SK-N-SH (cell line): ENCODE data around the gene HAGHL. TPM values are rescaled to one million over a fixed set of nuclear protein-coding genes. Genes with fewer than 3 reads are reported as not detected.

Experiments
- CTCF ChIA-PET: fragments of 300-600, 350-600 bp; formaldehyde crosslinking; extraction: SDS; loops from one replicate; lab custom pipeline; 2021; lab: Yijun Ruan, JAX
- POLR2A ChIA-PET: fragments of 350-600 bp; sonication (Branson Sonifier 250); formaldehyde crosslinking; extraction: SDS; loops from one replicate; lab custom pipeline; 2020; ENCODE audit warnings: antibody characterized with exemption, inconsistent platforms; lab: Yijun Ruan, JAX
- DNase-seq: peaks from one replicate; pipeline ENCODE4 v3.0.0; 2012
- H2AFZ ChIP-seq: fragments of 200-600 bp; sonication (generic); 2 replicates; pipeline ENCODE4 v1.8.1; 2016; ENCODE audit warnings: antibody characterized with exemption, mild to moderate bottlenecking, low read depth
- H3F3A ChIP-seq: fragments of 200-600 bp; sonication (generic); replicated peaks from 2 replicates; pipeline ENCODE3; 2016; ENCODE audit warnings: antibody characterized with exemption, mild to moderate bottlenecking; ENCODE audit not compliant: insufficient read depth
- H3K27ac ChIP-seq, 2 experiments: fragments of 200-500 bp in 1 of 2; fragments of 200-600 bp in 1 of 2; sonication (Bioruptor generic) in 1 of 2; sonication (generic), shearing (Covaris generic) in 1 of 2; 2 replicates each; pipeline versions ENCODE4 v1.5.1 to v1.6.1; 2014 to 2016; ENCODE audit warnings: low read depth in 2 of 2, inconsistent platforms in 1 of 2, low read length in 1 of 2, mild to moderate bottlenecking in 1 of 2, mixed read lengths in 1 of 2
- H3K27me3 ChIP-seq: fragments of 200-600 bp; sonication (generic), shearing (Covaris generic); 2 replicates; pipeline ENCODE4 v1.6.1; 2016; ENCODE audit warnings: mixed run types; ENCODE audit not compliant: insufficient read depth
- H3K36me3 ChIP-seq, 2 experiments: fragments of 200-500 bp in 1 of 2; fragments of 200-600 bp in 1 of 2; sonication (Bioruptor generic) in 1 of 2; sonication (generic) in 1 of 2; replicated peaks in 1 of 2; 2 replicates each; pipeline versions ENCODE3 to v1.5.1; 2014 to 2016; ENCODE audit warnings: low read length in 1 of 2, mild to moderate bottlenecking in 1 of 2; ENCODE audit not compliant: insufficient read depth in 2 of 2, control insufficient read depth in 1 of 2
- H3K4me1 ChIP-seq, 2 experiments: fragments of 200-500 bp in 1 of 2; fragments of 200-600 bp in 1 of 2; sonication (Bioruptor generic) in 1 of 2; sonication (generic), shearing (Covaris generic) in 1 of 2; 2 replicates each; pipeline versions ENCODE4 v1.5.1 to v1.6.1; 2014 to 2016; ENCODE audit warnings: low read depth in 1 of 2, low read length in 1 of 2, mixed run types in 1 of 2; ENCODE audit not compliant: insufficient read depth in 2 of 2, control insufficient read depth in 1 of 2
- H3K4me2 ChIP-seq: fragments of 200-600 bp; sonication (generic), shearing (Covaris generic); 2 replicates; pipeline ENCODE4 v1.6.1; 2017; ENCODE audit warnings: mixed run types
- H3K4me3 ChIP-seq, 2 experiments: fragments of 200-500 bp in 1 of 2; fragments of 200-600 bp in 1 of 2; sonication (Bioruptor generic) in 1 of 2; sonication (generic), shearing (Covaris generic) in 1 of 2; 2 replicates each; pipeline versions ENCODE4 v1.5.1 to v1.8.1; 2014 to 2016; ENCODE audit warnings: low read depth in 2 of 2, inconsistent platforms in 1 of 2, low read length in 1 of 2, mild to moderate bottlenecking in 1 of 2, mixed read lengths in 1 of 2, moderate library complexity in 1 of 2
- H3K79me2 ChIP-seq: fragments of 200-600 bp; sonication (generic); 2 replicates; pipeline ENCODE4 v1.8.1; 2017; ENCODE audit warnings: mild to moderate bottlenecking; ENCODE audit not compliant: insufficient read depth
- H3K9ac ChIP-seq: fragments of 200-600 bp; sonication (generic); 2 replicates; pipeline ENCODE4 v1.6.1; 2017; ENCODE audit warnings: mixed run types
- H3K9me2 ChIP-seq: fragments of 200-600 bp; sonication (generic); 2 replicates; pipeline ENCODE4 v1.6.1; 2017; ENCODE audit warnings: mixed run types
- H3K9me3 ChIP-seq: fragments of 200-600 bp; sonication (generic); 2 replicates; pipeline ENCODE4 v1.6.1; 2017; ENCODE audit warnings: mixed run types, mild to moderate bottlenecking, moderate library complexity
- H4K20me1 ChIP-seq: fragments of 200-600 bp; sonication (generic); 2 replicates; pipeline ENCODE4 v1.6.1; 2017; ENCODE audit warnings: mild to moderate bottlenecking, mixed run types; ENCODE audit not compliant: insufficient read depth
- ELF1 ChIP-seq: IDR thresholded peaks from 2 replicates; pipeline ENCODE4 v1.4.0; 2012
- EZH2phosphoT487 ChIP-seq: fragments of 200-600 bp; sonication (generic); IDR thresholded peaks from 2 replicates; pipeline ENCODE4 v1.6.1; 2017; ENCODE audit warnings: low read depth, mixed run types, mild to moderate bottlenecking, antibody characterized with exemption, moderate library complexity, borderline replicate concordance
- FOXJ3 ChIP-seq: sonication (generic); formaldehyde crosslinking; IDR thresholded peaks from 2 replicates; pipeline ENCODE4 v1.5.1; 2020; ENCODE audit warnings: mild to moderate bottlenecking, missing genetic modification reagents
- FOXM1 ChIP-seq: IDR thresholded peaks from 2 replicates; pipeline ENCODE4 v1.4.0; 2012; ENCODE audit warnings: low read depth, mild to moderate bottlenecking
- JUND ChIP-seq: IDR thresholded peaks from 2 replicates; pipeline ENCODE4 v1.4.0; 2012
- SIN3A ChIP-seq: IDR thresholded peaks from 2 replicates; pipeline ENCODE4 v1.6.1; 2012; ENCODE audit warnings: low read depth, mild to moderate bottlenecking, low read length, moderate library complexity, borderline replicate concordance
- SMC3 ChIP-seq: IDR thresholded peaks from 2 replicates; pipeline ENCODE4 v1.6.1; 2012; ENCODE audit warnings: low read depth, low read length, improper control_type of control experiment
- TAF1 ChIP-seq: IDR thresholded peaks from 2 replicates; pipeline ENCODE4 v1.6.1; 2012; ENCODE audit warnings: low read depth, mild to moderate bottlenecking, low read length, moderate library complexity, borderline replicate concordance
- WGBS: methylation state at CpG from one replicate; pipeline ENCODE4 v1.1.6; 2017; ENCODE audit warnings: low lambda C conversion rate; 5-methylcytosine and 5-hydroxymethylcytosine counted together
- polyA plus RNA-seq, 3 experiments: library from polyadenylated mRNA; depleted of rRNA; stranded (reverse); fragments of >200 nt; gene quantifications; 2 replicates each; pipeline ENCODE4 v1.2.3, GENCODE V29; 2012
- TF ChIP-seq, protein P1 (sequence below): IDR thresholded peaks from 2 replicates; pipeline ENCODE4 v1.4.0; 2012; ENCODE audit warnings: low read depth, borderline replicate concordance
- TF ChIP-seq, protein P2 (sequence below): IDR thresholded peaks from 2 replicates; pipeline ENCODE4 v1.4.0; 2012; ENCODE audit warnings: low read depth
- TF ChIP-seq, protein P3 (sequence below): IDR thresholded peaks from 2 replicates; pipeline ENCODE4 v1.4.0; 2012; ENCODE audit warnings: low read depth, borderline replicate concordance

Gene HAGHL
- polyA plus RNA-seq, 1 of the 3 experiments (the other 2 are of a cell fraction): 65.5 TPM

DNA sequence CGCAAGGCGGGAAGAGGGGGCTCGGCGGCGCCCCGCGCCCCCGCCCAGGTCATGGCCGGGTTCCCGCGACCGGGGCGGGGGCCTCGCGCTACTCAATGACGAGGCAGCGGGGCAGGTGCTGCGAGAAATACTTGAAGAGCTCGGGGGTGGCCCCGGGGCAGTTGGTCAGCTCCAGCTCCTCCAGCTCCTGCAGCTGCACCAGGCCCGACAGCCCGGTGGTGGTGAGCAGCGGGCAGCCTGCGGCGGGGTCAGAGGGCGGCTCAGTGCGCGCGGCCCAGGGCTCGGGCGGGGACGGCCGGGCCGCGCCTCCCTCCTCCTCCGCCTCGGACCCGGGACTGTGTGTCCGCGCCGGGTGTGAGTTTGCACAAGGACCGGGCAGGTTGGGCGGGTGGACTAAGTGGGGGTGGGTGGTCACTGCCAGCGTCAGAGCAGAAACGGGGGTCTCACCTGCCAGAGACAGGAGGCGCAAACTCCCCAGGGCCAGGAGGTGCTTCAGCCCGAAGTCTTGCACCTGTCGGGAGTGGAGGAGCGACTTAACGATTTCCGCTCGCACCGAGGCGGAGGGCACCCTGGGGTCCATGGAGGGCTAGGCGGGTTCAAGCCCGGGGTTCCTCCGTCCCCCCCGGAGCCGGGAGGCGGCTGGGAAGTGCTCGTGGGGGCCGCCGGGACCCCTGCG, 32.6 kb upstream of the HAGHL start:
- Histone ChIP-seq H3K4me3 (no peak overlapping the region), H3K9ac (no peak overlapping the region), H3K4me1 (peaks cover 4 to 5% of the 10 kb centered on the region in 2 experiments; a peak in 2 of 4 replicates), H3K36me3 (peaks cover 0 to 2% of the 10 kb centered on the region in 2 experiments), H3K27ac (no peak overlapping the region), H3F3A (peaks cover 20% of the 10 kb centered on the region), H3K9me2 (no peaks in the 10 kb centered on the region), H3K9me3 (no peaks in the 10 kb centered on the region), H2AFZ (no peak overlapping the region), H3K4me2 (no peak overlapping the region), H3K27me3 (no peaks in the 10 kb centered on the region), H3K79me2 (peaks cover 20% of the 10 kb centered on the region), H4K20me1 (peaks cover 6% of the 10 kb centered on the region; the same call in 1 of the 2 replicates)
- 80% methylated on average over 29 of the region's 64 CpGs for WGBS
- no peak for DNase-seq
- ChIA-PET CTCF (no interaction called here), POLR2A (no interaction called here)
- TF ChIP-seq TAF1 (no peak), EZH2phosphoT487 (no peak), ELF1 (no peak), SIN3A (no peak)

DNA sequence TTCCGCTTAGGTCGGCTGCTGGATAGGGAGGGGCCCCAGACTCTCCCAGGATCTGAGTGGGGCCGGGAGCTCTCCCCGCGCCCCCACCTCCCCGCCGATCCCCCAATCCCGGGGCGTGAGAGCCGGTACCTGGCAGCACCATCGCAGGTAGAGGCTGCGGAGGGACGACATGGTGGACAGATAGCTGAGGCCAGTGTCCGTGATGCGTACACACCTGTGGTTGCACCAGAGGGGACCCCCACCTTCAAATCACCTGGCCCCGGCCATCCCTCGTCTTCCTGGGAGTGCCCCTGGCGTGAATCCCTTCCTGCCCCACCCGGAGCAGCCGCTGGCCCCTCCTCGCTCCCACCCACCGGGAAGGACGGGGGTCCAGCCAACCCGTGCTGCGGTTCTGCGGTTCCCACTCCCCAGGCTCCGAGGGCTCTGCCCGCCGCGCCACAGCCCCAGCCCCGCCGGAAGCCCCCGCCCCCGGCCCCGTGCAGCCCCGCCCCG, 32.0 kb upstream of the HAGHL start:
- 89% methylated on average over 29 of the region's 37 CpGs for WGBS
- peaks cover 0 to 2% of the 10 kb centered on the region in 2 experiments for H3K36me3 ChIP-seq
- CTCF ChIA-PET: no interaction called here
- no peak for DNase-seq
- peaks cover 20% of the 10 kb centered on the region for H3F3A ChIP-seq
- H3K27ac ChIP-seq: no peak overlapping the region
- H3K9ac ChIP-seq: no peak overlapping the region
- no peaks in the 10 kb centered on the region for H3K9me3 ChIP-seq
- no peak overlapping the region for H3K4me3 ChIP-seq
- no peak overlapping the region for H2AFZ ChIP-seq
- TF ChIP-seq, protein P1, sequence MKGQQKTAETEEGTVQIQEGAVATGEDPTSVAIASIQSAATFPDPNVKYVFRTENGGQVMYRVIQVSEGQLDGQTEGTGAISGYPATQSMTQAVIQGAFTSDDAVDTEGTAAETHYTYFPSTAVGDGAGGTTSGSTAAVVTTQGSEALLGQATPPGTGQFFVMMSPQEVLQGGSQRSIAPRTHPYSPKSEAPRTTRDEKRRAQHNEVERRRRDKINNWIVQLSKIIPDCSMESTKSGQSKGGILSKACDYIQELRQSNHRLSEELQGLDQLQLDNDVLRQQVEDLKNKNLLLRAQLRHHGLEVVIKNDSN: no peak
- TF ChIP-seq, protein P2, sequence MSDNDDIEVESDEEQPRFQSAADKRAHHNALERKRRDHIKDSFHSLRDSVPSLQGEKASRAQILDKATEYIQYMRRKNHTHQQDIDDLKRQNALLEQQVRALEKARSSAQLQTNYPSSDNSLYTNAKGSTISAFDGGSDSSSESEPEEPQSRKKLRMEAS: no peak
- TF ChIP-seq, protein P3, sequence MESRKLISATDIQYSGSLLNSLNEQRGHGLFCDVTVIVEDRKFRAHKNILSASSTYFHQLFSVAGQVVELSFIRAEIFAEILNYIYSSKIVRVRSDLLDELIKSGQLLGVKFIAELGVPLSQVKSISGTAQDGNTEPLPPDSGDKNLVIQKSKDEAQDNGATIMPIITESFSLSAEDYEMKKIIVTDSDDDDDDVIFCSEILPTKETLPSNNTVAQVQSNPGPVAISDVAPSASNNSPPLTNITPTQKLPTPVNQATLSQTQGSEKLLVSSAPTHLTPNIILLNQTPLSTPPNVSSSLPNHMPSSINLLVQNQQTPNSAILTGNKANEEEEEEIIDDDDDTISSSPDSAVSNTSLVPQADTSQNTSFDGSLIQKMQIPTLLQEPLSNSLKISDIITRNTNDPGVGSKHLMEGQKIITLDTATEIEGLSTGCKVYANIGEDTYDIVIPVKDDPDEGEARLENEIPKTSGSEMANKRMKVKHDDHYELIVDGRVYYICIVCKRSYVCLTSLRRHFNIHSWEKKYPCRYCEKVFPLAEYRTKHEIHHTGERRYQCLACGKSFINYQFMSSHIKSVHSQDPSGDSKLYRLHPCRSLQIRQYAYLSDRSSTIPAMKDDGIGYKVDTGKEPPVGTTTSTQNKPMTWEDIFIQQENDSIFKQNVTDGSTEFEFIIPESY: no peak
- no peak for TF ChIP-seq FOXM1
- TF ChIP-seq FOXJ3 (CRISPR knock-in tag): no peak
- no peak for TF ChIP-seq SMC3
- TF ChIP-seq JUND: no peak
- TF ChIP-seq, all 33 proteins: peak for 0
- Histone ChIP-seq H3K4me1 (no peaks in the 10 kb centered on the region), H3K4me2 (no peak overlapping the region), H3K9me2 (no peaks in the 10 kb centered on the region), H4K20me1 (peaks cover 12% of the 10 kb centered on the region), H3K27me3 (no peaks in the 10 kb centered on the region), H3K79me2 (peaks cover 19% of the 10 kb centered on the region)
- POLR2A ChIA-PET: no interaction called here
